HG02610 (cell line): ENCODE data around the gene IZUMO1.

Source experiments
- ATAC-seq: cut with Tn5 transposase; IDR thresholded peaks from one replicate; pipeline ENCODE4 v1.9.1; 2021; ENCODE audit warnings: mild to moderate bottlenecking, moderate library complexity; ENCODE audit not compliant: unreplicated experiment

IZUMO1 gene

DNA sequence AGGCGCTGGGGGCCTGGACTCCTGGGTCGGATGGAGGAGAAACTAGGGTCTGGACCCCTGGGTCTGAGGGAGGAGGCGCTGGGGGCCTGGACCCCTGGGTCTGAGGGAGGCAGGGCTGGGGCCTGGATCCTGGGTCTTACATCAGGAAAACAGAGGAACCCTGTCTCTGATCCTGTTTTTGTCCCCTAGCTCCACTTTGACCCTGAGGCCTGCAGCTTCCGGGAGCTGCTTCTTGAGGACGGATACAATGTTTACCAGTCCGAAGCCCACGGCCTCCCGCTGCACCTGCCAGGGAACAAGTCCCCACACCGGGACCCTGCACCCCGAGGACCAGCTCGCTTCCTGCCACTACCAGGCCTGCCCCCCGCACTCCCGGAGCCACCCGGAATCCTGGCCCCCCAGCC is 11.0 kb upstream of the IZUMO1 start:
- no peak for ATAC-seq

DNA sequence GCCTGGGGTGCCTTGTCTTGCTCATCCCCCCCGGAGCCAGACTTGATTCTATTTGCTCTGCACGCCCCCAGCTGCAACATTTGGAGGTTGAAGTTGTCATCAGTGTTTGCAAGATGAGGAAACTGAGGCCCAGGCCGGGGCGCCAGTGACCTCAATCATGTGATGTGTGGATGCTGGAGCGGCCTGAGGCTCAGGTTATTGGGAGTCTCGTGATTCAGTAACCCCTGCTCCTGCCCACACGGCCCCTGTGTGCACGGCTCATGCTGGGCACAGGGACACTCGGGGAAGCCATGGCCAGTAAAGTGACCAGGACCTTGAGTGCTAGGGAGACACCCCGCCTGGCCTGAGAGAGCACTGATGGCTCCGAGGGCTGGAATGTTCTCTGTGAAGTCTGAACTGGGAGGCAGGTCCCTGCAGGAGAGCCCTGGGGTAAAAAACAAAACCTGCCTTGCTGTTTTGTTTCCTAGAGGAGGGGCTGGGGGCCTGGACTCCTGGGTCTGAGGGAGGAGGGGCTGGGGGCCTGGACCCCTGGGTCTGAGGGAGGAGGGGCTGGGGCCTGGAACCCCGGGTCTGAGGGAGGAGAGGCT is 10.5 kb upstream of the IZUMO1 start:
- ATAC-seq = no peak

DNA sequence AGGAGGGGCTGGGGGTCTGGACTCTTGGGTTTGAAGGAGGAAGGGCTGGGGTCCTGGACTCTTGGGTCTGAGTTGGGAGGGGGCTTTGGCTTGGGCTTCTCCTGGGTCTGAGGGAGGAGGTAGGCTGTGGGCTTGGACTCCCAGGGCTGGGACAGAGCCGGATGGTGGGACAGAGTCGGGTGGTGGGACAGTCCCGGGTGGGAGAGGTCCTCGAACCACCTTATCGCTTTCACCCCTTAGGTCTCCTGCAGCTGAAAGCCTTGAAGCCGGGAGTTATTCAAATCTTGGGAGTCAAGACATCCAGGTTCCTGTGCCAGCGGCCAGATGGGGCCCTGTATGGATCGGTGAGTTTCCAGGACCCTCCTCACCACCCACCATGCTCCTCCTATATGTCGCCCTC is 10.0 kb upstream of the IZUMO1 start:
- no peak for ATAC-seq

DNA sequence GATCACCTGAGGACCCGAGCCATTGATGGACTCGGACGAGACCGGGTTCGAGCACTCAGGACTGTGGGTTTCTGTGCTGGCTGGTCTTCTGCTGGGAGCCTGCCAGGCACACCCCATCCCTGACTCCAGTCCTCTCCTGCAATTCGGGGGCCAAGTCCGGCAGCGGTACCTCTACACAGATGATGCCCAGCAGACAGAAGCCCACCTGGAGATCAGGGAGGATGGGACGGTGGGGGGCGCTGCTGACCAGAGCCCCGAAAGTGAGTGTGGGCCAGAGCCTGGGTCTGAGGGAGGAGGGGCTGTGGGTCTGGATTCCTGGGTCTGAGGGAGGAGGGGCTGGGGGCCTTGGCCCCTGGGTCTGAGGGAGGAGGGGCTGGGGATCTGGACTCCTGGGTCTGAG is 9.5 kb upstream of the IZUMO1 start:
- ATAC-seq = no peak

DNA sequence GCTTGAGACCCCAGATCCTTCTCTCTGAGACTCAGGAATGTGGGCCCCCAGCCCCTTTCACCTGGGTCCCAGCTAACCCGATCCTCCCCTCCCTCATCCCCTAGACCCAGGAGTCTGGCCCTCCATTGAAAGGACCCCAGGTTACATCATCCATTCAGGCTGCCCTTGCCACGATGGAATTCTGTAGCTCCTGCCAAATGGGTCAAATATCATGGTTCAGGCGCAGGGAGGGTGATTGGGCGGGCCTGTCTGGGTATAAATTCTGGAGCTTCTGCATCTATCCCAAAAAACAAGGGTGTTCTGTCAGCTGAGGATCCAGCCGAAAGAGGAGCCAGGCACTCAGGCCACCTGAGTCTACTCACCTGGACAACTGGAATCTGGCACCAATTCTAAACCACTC is 9.1 kb upstream of the IZUMO1 start:
- ATAC-seq = no peak

DNA sequence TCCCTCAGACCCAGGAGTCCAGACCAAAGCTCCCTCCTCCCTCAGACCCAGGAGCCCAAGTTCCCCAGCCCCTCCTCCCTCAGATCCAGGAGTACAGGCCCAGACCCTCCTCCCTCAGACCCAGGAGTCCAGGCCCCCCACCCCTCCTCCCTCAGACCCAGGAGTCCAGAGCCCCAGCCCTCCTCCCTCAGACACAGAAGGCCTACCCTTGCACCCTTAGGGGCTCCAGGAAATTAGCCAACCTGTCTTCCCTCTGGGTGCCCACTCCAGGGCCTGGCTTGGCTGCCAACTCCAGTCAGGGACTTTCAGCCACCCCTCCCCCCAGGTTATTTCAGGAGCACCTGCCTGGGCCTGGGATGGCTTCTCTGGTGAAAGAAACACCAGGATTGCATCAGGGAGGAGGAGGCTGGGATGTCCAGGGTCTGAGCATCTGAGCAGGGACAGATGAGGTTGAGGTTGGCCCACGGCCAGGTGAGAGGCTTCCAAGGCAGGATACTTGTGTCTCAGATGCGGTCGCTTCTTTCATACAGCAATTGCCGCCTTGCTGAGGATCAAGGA is 8.5 kb upstream of the IZUMO1 start, which contains the start of gene FGF21:
TSS of gene FGF21 (plus strand) at position 441 of the 558 bp plus-strand sequence. CDS start 713 bp downstream, outside the sequence.
- no peak for ATAC-seq

DNA sequence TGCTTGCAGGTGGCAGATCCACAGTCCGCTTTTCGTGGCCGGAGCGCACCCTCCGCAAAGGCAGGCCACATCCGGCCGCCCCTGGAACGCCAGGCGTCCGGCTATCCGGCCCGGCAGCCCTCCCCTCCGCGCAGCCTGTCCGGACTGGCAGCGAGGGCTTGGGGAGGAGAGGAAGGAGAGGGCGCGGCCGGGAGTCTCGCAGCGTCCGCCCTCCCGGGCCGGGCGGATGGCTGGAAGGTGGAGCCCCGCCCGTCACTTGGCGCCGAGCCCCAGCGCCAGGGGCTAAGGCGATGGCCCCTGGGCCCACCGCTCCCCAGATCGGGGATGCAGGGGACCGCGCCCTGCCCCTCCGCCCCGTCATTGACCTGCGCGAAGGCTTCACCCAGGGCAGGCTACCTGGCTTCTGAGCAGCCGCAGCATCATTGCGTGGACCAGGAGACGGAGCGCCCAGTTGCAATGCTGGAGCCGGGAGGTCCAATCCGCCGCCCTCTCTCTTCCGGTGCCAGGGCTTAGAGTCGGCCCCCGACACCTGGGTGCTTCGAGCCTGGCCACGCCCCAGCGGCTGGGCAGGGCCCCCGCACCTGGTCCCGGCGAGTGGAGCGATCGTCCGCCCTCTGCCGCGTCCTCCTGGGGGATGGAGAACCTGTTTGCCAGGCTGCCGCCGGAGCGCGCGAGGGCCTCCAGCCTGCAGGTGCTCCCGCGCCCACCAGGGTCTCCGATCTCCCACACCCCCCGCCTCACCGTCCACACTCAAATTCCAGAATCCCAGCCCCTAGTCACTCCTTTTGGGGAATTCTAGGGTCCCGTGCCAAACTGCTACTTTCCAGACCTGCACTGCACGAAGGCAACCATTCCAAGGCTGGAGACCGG is 6.0 kb upstream of the IZUMO1 start, which contains the start of gene FUT1:
TSS of gene FUT1 (minus strand) at position 146 of the 870 bp plus-strand sequence. CDS start 1,360 bp downstream, outside the sequence.
- ATAC-seq = no peak

DNA sequence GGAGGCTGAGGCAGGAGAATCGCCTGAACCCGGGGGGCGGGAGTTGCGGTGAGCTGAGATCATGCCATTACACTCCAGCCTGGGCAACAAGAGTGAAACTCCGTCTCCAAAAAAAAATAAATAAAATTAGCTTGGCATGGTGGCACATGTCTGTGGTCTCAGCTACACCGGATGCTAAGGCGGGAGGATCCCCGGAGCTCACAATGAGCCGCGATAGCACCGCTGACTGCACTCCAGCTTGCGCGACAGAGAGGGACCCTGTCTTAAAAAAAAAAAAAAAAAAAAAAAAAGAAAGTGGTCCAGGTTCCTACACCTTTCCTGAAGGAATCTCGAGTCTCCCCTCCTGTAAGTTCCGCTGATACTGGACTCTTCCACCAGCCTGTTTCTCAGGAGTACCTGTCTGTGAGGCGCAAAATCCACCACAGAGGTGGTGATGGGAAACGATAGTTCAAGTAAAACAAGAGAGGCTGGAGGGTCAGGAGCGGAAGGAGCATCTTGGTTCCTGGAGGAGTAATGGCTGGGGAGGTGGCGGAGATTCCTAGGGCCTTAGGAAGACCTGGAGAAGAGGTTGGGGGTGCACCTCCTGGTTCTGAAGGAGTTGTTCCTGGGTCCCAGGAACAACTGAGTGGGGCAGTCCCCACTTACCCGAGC is 5.3 kb upstream of the IZUMO1 start:
- no peak for ATAC-seq

DNA sequence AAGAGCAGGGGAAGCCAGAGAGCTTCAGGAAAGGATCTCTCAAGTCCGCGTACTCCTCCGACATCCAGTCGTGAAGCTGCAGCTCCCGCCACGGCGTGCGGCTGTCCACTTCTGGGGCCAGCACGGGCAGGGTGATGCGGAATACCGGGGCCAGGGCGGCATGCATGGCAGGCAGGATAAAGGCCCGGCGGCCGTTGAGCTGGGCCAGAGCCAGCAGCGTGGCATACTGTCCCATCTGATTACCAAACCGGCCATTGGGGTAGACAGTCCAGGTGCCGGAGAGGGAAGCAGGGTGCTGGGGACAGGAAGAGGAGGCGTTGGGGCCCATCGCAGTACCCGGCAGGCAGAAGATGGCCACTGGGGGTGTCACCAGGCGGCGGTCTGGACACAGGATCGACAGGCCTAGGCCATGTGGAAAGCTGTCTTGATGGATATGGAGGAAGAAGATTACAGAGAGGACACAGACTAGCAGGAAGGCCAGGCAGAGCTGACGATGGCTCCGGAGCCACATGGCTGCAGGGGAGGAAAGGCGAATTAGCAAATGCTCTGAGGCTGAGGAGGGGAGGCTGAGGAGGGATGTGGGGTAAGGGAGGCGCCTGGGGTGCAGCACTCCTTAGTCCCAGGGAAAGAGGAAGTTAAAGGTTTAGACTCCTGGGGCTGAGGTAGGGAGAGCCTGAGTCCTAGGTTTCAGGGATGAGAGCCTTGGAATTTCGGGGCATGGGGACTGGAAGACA is 4.2 kb upstream of the IZUMO1 start:
- ATAC-seq = no peak

DNA sequence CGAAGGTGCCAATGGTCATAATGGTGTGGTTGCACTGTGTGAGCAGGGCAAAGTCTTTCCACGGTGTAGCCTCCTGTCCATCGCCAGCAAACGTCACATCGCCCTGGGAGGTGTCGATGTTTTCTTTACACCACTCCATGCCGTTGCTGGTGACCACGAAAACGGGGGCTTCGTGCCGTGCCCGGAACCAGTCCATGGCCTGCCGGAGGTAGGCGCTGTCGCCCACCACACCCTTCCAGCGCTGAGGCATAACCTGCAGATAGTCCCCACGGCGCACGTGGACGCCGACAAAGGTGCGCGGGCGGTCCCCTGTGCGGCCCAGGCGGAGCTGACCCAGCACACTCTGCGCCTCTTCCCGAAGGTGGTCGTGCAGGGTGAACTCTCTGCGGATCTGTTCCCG is 3.6 kb upstream of the IZUMO1 start:
- ATAC-seq = no peak

DNA sequence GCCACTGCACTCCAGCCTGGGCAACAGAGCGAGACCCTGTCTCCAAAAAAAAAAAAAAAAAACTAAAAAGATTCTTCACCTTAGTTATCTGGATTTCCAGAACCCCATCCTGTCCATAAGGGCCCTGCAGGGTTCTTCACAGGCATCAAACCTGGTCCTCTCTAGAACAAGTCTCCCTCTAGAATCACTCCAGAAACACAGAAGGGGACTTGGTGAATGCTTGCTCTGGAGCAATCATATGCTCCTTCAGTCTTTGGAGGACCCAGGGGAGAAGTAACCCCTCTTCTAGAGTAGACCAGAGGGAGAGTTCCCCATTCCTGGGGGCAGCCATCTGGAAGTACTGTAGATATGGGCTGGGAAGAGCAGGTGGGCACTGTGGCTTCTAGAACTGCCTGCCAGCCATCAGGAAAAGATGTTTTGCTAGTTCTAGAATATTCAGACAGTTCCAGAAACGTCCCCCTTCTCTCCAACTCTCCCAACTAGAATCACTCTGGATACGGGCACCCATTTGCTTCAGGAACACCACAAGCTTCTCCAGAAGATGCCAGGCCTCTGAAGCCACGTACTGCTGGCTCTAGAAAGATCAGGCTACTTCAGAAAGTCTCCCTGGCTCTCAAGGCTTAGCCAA is 3.0 kb upstream of the IZUMO1 start:
- no peak for ATAC-seq

DNA sequence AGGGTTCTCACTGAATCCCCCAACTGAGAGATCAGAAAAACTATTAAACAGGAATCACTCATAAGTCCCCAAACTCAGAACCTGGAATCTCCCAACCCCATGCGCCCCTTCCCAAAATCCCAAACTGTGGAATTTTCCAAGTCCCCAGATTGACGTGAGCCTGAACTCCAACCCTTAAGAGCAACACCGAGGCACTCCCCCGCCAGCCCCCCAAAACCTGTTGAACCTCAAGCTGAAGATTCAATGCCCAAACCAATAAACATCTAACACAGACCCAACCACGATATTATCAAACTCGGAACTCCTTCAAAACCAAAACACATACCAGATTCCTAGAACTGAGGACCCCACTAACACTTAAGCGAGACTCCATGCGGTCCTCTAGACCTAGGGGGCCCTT is 599 bp downstream of the IZUMO1 start:
- no peak for ATAC-seq

DNA sequence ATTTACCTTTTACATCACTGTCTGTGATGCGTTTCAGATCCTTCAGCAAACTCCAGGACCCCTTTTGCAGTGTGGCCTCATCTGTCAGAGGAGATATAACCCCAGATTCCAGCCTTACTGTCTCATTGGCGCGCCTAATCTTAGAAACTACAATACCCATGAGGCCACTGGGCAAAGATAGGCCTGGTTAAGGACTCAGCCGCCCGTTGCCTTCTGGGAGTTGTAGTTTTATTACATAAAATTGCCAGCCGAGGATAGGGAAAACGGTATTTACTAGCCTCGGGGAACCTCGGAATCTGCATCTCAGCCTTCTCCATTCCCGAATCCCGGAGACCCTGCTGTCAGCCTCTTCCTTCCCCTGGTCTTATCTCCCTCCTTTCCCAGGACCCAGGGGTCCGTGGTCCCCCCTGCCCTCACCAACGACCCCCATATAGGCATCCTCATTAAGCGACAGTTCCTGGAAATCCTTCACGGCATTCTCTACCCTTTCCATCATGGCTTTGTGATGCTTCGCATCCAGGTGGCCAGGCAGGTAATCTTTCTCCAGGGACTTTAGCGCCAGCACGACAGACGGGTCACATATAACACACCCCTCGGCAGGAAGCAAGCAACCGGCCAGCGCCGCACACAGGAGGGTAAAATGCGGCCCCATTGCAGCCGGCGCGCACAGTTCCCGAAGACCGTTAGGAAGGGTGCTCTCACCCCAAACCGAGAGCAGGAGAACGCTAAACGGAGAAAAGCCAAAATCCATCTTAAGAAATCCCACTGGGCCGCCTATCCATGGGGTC is 1.3 kb downstream of the IZUMO1 start:
- ATAC-seq = no peak

DNA sequence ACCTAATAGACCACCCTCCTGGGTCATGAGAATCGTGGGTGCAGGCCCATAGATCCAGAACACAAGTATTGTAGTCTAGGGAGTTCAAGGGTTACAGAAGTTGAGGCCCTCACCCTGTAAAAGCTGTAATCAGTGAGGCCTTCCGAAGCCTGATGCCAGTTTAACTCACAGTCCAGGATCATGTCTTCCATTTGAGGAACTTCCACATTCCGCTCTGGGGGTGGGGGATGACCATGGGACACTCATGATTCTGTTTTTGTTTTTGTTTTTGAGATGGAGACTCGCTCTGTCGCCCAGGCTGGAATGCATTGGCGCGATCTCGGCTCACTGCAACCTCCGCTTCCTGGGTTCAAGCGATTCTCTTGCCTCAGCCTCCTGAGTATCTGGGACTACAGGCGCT is 4.6 kb downstream of the IZUMO1 start:
- ATAC-seq = no peak

DNA sequence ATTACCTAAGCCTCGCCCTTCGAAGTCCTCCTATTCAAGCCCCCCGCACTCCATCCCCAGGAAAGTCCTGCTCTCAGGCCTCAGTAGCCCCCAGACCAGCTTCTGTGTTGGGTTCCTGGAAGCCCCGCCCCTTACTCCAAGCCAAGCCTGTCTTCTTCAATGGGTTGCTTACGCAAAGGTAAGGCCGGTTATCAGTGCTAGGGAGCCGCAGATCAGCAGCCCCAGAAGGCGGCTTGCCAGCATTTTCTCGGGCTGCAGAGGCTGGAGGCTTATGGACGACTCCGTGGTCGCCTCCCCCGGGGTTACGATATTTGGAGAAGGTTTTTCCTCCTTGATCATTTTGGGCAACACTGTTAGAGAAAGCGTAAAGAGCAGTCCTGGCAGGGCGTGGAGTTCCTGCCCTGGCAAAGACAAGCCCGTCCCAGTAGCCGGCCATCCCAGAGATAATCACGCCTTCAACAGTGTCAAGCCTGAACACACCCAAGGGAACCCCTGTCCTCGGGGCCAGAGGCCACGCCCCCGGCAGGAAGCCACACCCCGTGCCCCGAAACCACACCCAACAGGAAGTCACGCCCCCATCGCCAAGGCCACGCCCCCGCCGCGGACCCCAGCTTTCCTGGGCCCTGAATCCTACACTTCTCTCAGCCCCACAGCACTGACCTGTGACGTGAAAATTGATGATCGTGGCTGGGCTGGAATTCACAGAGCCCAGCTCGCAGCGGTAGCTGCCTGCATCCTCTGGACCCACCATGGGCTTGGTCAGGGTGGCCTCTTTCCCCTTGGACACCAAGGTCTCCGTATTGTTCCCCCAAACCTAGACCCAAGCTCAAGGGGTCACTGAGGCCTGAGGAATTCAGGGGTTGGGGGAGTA is 5.3 kb downstream of the IZUMO1 start:
- no peak for ATAC-seq

DNA sequence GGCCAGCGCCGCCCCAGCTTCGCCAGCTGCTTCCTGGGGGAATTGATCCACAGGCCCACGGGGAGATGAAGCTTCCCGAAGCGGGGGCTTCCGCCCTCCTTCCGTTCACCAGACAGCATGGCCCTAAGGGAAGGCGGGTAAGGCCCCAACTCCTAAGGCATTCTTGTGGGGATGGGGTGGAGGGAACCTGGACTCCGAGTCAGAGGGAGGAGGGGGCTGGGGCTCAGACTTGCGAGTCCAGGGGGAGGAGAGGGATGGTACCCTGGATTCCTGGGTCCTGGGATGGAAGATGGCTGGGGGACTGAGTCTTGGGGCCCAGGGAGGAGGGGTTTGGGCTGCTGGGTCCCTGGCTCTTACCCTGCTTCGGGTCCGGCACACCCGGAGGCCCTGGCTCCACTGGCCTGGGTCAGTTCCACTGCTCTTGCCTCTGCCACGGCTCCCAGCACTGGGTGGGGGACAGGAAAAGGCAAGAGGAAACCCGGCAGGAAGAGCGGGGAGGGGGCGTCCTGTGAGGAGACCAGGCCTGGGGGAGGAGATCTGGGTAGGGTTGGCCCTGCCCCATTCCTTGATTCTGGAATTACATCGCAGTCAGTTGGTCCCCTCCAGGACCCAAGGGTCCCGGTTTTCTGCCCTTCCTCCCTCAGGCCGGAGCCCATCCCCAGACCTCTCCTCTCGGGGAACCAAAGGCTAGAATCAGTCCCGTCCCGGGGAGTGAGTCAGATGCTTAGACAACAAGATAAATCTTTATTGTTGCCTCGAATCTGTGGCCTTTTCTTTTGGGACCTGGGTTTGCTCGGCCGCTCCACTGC is 6.3 kb downstream of the IZUMO1 start, which contains the start of gene RASIP1:
TSS of gene RASIP1 (minus strand) at position 447 of the 809 bp plus-strand sequence. CDS start at position 119, 328 bp downstream.
- ATAC-seq = no peak

DNA sequence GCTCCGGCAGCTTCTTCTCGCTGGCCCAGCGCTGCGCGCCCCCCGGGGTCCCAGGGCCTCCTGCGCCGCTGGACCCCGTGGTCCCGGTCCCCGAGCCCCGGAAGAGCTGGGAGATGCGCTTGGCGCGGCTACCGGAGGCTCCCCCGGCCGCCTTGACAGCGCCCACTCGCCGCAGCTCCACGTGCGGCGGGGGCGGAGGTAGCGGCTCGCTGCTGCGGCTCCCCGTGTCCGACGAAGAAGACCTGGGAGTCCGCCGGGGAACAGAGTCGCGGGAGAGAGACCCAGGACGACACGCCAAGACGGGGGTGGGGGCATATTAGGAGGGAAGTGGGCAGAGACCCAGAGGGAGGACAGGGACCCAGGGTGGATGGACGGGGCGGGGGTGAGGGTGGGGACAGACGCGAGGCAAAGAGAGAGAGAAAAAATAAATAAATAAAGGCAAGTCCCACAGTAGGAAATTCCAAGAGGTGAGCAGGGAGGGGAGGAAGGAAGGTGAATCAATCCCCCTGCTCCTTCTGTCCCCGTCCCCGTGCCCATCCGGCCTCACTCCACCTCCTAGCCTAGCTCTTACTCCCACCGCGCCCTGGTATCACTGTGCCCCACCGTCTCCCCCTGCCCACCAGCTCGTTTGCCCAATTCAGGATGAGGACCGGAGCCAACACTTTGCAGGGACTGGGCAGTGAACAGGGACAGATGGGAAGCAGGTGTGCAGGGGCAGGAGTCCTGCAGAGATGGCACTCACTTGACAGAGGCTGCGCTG is 7.1 kb downstream of the IZUMO1 start:
- ATAC-seq = no peak
